Muscle layer of duodenum (tissue), 2 donors: ENCODE results near the gene SH3BP1.
"Not testable (repeated sequence)": the region's sequence is repeated elsewhere in the genome, so short reads cannot be mapped to it uniquely, and the experiment has no call there.

Experiments used
- H3K27ac ChIP-seq: one replicate; pipeline ENCODE4 v1.7.0; 2013; ENCODE audit warnings: mild to moderate bottlenecking, low read length
- H3K27me3 ChIP-seq: one replicate; pipeline ENCODE4 v1.7.0; 2013; ENCODE audit warnings: low read depth, mild to moderate bottlenecking, control low read depth, low read length
- H3K36me3 ChIP-seq, 2 donors: one replicate each; pipeline ENCODE4 v1.7.0; 2013; ENCODE audit warnings: low read length in 2 of 2, control low read depth in 1 of 2, mild to moderate bottlenecking in 1 of 2; ENCODE audit not compliant: insufficient read depth in 2 of 2, control insufficient read depth in 1 of 2
- H3K4me1 ChIP-seq, 2 donors: one replicate each; pipeline ENCODE4 v1.7.0; 2013; ENCODE audit warnings: low read length in 2 of 2, mild to moderate bottlenecking in 2 of 2, control low read depth in 1 of 2, moderate library complexity in 1 of 2; ENCODE audit not compliant: insufficient read depth in 2 of 2, control insufficient read depth in 1 of 2
- H3K4me3 ChIP-seq, 2 donors: one replicate each; pipeline ENCODE4 v1.7.0; 2013; ENCODE audit warnings: low read length in 2 of 2, low read depth in 1 of 2, mild to moderate bottlenecking in 1 of 2
- H3K9me3 ChIP-seq, 2 donors: one replicate each; pipeline ENCODE4 v1.7.0; 2013; ENCODE audit warnings: low read length in 2 of 2, control low read depth in 1 of 2, mild to moderate bottlenecking in 1 of 2; ENCODE audit not compliant: control insufficient read depth in 1 of 2
- donor health status: healthy.

The SH3BP1 gene

GRCh38 chr22:37690901-37691504 lies 51.5 kb downstream of the SH3BP1 start:
- H3K27me3 ChIP-seq = no peaks in the 10 kb centered on the region
- no peaks in the 10 kb centered on the region for H3K9me3 ChIP-seq
- no peak overlapping the region for H3K4me3 ChIP-seq
- peaks cover 32 to 47% of the 10 kb centered on the region in 2 donors for H3K36me3 ChIP-seq
- no peak overlapping the region for H3K27ac ChIP-seq
- H3K4me1 ChIP-seq = peaks cover 0 to 14% of the 10 kb centered on the region in 2 donors

GRCh38 chr22:37692627-37693285 lies 53.3 kb downstream of the SH3BP1 start:
- Histone ChIP-seq H3K27me3 (no peaks in the 10 kb centered on the region), H3K4me3 (no peak overlapping the region), H3K4me1 (peaks cover 0 to 14% of the 10 kb centered on the region in 2 donors), H3K36me3 (peaks cover 32 to 47% of the 10 kb centered on the region in 2 donors), H3K27ac (no peak overlapping the region), H3K9me3 (no peaks in the 10 kb centered on the region)

GRCh38 chr22:37694131-37694530 lies 54.7 kb downstream of the SH3BP1 start:
- not testable (repeated sequence) for H3K27me3 ChIP-seq, H3K27ac ChIP-seq, H3K4me3 ChIP-seq, H3K9me3 ChIP-seq
- H3K36me3 ChIP-seq = peaks cover 28 to 39% of the 10 kb centered on the region in 2 donors
- peaks cover 0 to 10% of the 10 kb centered on the region in 2 donors for H3K4me1 ChIP-seq

- H3K9me3 ChIP-seq, H3K27ac ChIP-seq, H3K27me3 ChIP-seq: not testable (repeated sequence)
- H3K4me1 ChIP-seq = peaks cover 0 to 10% of the 10 kb centered on the region in 2 donors
- peak overlapping the region; percentile 11 to 40 for H3K4me3 ChIP-seq
- peaks cover 21 to 25% of the 10 kb centered on the region in 2 donors for H3K36me3 ChIP-seq
These were observed 56.8 kb downstream of the SH3BP1 start for GRCh38 chr22:37696260-37696656.

- no peaks in the 10 kb centered on the region for H3K9me3 ChIP-seq
- peaks cover 15 to 18% of the 10 kb centered on the region in 2 donors for H3K36me3 ChIP-seq
- H3K4me1 ChIP-seq = peaks cover 0 to 10% of the 10 kb centered on the region in 2 donors
- no peak within 1 kb of the TSS for H3K27ac ChIP-seq
- peak within 1 kb of the TSS; percentile 11 to 40 for H3K4me3 ChIP-seq
- H3K27me3 ChIP-seq = no peaks in the 10 kb centered on the region
These were observed 57.4 kb downstream of the SH3BP1 start, which contains the start of gene TRIOBP for GRCh38 chr22:37696657-37697537. TSS of gene TRIOBP (plus strand) at chr22:37697048. CDS start at chr22:37701366, 4,318 bp downstream.

- Histone ChIP-seq H3K27ac (no peak overlapping the region), H3K4me1 (peaks cover 0 to 10% of the 10 kb centered on the region in 2 donors)
These were observed 58.0 kb downstream of the SH3BP1 start for GRCh38 chr22:37697538-37697835.

GRCh38 chr22:37701141-37701786 lies 61.8 kb downstream of the SH3BP1 start:
- Histone ChIP-seq H3K36me3 (no peaks in the 10 kb centered on the region), H3K4me3 (no peak overlapping the region), H3K4me1 (peaks cover 0 to 10% of the 10 kb centered on the region in 2 donors), H3K27me3 (no peaks in the 10 kb centered on the region), H3K9me3 (no peaks in the 10 kb centered on the region), H3K27ac (no peak overlapping the region)

More at GRCh38 chr22:37697538-37697835, 58.0 kb downstream of the SH3BP1 start:
- Histone ChIP-seq H3K27me3 (no peaks in the 10 kb centered on the region), H3K9me3 (no peaks in the 10 kb centered on the region), H3K4me3 (no peak overlapping the region), H3K36me3 (peaks cover 12 to 13% of the 10 kb centered on the region in 2 donors)

- Histone ChIP-seq H3K27me3 (no peaks in the 10 kb centered on the region), H3K36me3 (no peaks in the 10 kb centered on the region), H3K27ac (no peak overlapping the region), H3K4me1 (no peaks in the 10 kb centered on the region), H3K9me3 (no peaks in the 10 kb centered on the region), H3K4me3 (no peak overlapping the region)
These were observed 64.4 kb downstream of the SH3BP1 start for GRCh38 chr22:37703906-37704305.

- Histone ChIP-seq H3K4me3 (no peak overlapping the region), H3K4me1 (no peaks in the 10 kb centered on the region), H3K9me3 (no peaks in the 10 kb centered on the region), H3K27ac (no peak overlapping the region), H3K36me3 (no peaks in the 10 kb centered on the region), H3K27me3 (no peaks in the 10 kb centered on the region)
These were observed 65.2 kb downstream of the SH3BP1 start for GRCh38 chr22:37704645-37705044.

- H3K4me1 ChIP-seq = no peaks in the 10 kb centered on the region
- no peaks in the 10 kb centered on the region for H3K27me3 ChIP-seq
- no peak overlapping the region for H3K27ac ChIP-seq
- no peak overlapping the region for H3K4me3 ChIP-seq
- H3K9me3 ChIP-seq = no peaks in the 10 kb centered on the region
- H3K36me3 ChIP-seq = no peaks in the 10 kb centered on the region
These were observed 65.7 kb downstream of the SH3BP1 start for GRCh38 chr22:37705205-37705604.
